ENCODE data around the gene SEZ6.

Gene SEZ6

GRCh38 chr17:28978356-28978964, 27.4 kb downstream of the SEZ6 start:
- no peak overlapping the region for H3K4me3 ChIP-seq (ENCODE audit: low read depth, low read length)

DNA sequence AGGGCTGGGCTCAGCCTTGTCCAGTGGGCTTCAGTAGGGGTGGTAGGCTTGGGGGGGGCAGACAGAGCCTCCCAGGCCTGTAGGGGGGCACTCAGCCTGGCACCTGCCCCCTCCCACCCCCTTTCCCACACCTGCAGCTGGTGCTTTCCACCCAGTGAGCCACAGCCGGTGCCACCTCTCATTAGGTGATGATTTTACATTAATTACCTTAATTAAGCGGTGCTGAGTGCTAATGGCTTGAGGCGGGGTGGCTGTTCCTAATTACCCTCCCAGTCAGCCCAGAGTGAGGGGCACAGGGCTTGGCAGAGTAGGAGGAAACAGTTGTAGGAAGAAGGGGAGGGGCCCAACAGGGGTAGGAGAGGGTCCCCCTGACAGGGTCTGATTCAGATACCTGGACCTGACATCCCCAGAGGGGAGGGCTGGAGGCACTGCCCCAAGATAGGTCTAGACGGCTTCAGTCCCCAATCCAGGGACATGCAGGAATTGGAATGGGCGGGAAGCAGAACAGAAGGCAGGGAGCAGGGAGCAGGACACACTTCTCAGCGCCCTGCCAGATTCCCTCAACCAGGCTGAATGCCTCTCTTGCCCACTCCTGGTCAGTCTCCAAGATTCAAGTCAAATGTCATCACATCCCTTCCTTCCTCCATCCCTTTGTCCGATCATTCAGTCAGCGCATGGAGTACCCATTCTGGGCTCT, 28.0 kb downstream of the SEZ6 start:
- no peak overlapping the region for H3K4me3 ChIP-seq (ENCODE audit: low read depth, low read length)

- no peak overlapping the region for H3K4me3 ChIP-seq (ENCODE audit: low read depth, low read length)
Observed at GRCh38 chr17:28975646-28976045, 30.2 kb downstream of the SEZ6 start.

GRCh38 chr17:28975031-28975430, 30.8 kb downstream of the SEZ6 start:
- H3K4me3 ChIP-seq (ENCODE audit: low read depth, low read length), result no peak overlapping the region

GRCh38 chr17:28974451-28974850, 31.4 kb downstream of the SEZ6 start:
- no peak overlapping the region for H3K4me3 ChIP-seq (ENCODE audit: low read depth, low read length)

DNA sequence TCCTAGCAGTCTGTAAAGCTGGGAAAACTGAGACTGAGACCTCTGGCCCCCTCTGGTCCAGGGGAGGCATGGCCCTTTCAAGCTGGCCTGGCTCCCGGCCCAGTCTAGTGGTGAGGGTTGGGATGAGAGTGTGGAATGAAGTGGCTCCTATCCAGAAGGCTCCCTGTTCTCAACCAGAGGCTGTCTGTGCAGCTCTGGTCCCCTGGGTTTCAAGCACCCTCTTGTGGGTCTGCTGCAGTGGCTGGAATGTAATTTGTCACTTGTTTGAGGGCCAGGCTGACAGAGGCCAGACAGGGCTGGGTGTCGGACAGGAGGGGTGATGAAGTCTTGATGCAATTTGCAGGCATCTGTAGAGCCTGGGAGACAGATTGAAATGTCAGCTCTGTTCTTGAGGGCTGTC, 32.4 kb downstream of the SEZ6 start:
- H3K4me3 ChIP-seq (ENCODE audit: low read depth, low read length), result no peak overlapping the region

GRCh38 chr17:28972437-28972836, 33.4 kb downstream of the SEZ6 start:
- H3K4me3 ChIP-seq (ENCODE audit: low read depth, low read length), result no peak overlapping the region

- no peak overlapping the region for H3K4me3 ChIP-seq (ENCODE audit: low read depth, low read length)
Observed at GRCh38 chr17:28970879-28971278, 35.0 kb downstream of the SEZ6 start.

- no peak overlapping the region for H3K4me3 ChIP-seq (ENCODE audit: low read depth, low read length)
Observed at GRCh38 chr17:28969706-28970393, 36.0 kb downstream of the SEZ6 start.

DNA sequence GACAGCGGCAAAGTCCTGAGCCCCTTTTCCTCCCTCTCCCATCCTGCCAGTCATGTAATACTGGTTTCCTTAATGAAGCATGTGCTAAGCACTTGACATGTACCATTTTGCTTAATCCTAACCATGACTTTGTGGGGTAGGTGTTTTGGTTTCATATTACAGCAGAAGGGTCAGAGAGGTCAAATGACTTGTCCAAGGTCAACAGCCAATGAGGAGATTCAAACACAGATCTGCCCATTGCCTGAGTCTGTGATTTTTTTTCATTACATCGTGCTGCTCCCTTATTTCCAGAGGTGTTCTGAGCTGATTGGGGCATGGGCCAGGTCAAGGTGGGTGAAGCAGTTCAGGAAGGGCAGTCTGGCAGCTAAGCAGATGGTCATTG, 36.9 kb downstream of the SEZ6 start:
- H3K4me3 ChIP-seq (ENCODE audit: low read depth, low read length), result no peak overlapping the region

GRCh38 chr17:28968231-28968913, 37.5 kb downstream of the SEZ6 start:
- no peak overlapping the region for H3K4me3 ChIP-seq (ENCODE audit: low read depth, low read length)

GRCh38 chr17:28967221-28968135, 38.4 kb downstream of the SEZ6 start:
- H3K4me3 ChIP-seq (ENCODE audit: low read depth, low read length), result no peak overlapping the region

DNA sequence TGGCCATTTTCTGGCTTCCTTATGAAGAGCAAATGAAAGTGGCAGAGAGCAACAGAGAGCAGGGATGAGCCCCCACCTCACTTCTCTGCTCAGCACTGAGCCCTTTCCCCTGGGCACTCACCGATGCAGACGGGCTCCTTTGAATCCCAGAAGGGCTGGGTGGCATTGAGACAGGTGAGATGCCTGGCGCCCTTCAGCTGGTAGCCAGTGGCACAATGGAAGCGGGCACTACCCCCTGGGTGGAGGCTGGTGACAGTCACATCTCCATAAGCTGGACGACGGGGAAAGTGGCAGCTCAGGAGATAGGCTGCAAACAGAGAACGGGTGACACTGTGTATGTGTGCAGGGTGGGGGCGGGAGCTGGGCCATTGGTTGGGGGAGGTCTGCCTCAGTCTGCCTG, 42.0 kb downstream of the SEZ6 start:
- no peak overlapping the region for H3K4me3 ChIP-seq (ENCODE audit: low read depth, low read length)

DNA sequence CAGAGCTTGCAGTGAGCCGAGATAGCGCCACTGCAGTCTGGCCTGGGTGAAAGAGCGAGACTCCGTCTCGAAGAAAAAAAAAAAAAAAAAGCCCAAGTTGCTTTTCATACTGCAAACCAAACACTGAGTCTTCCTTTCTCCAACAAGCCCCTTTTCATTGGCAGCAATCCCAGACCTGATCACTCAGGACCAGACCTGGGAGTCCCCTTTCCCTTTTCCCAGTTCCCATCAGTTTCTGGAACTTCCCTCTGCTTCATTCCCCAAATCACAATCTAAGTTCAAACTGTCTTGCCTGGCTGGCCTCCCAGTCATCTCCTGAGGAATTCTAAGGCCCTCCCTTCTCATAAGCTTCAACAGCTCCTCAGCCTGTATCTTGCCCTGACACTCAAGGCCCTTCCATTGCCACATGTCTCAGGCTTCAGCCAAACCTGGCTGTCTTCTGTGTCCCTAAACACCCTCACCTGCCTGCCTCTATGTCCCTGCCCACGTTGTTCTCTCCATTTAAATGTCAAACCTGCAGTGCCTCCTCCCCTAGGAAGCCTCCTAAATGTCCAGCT, 42.7 kb downstream of the SEZ6 start:
- H3K4me3 ChIP-seq (ENCODE audit: low read depth, low read length), result no peak overlapping the region

- no peak overlapping the region for H3K4me3 ChIP-seq (ENCODE audit: low read depth, low read length)
Observed at GRCh38 chr17:28961391-28961790, 44.4 kb downstream of the SEZ6 start.

- no peak overlapping the region for H3K4me3 ChIP-seq (ENCODE audit: low read depth, low read length)
Observed at GRCh38 chr17:28960256-28961061, 45.4 kb downstream of the SEZ6 start.

DNA sequence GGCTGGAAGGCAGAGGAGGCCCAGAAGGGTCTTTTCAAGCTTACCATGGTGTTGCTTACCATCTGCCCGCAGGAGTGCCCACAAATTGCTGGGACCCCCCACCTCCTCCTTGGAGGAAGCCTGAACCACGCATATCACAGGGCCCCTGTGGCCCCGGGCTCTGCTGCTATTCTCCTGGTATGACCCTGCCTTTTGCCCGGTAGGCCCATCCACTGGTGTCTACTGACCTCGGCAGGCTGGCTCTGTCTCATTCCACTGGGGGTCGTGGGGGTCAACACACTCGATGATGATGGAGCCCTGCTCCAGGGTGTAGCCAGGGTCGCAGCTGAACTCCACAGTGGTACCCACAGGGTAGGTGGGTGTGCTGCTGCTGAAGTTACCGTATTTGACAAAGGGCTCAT, 46.4 kb downstream of the SEZ6 start:
- H3K4me3 ChIP-seq (ENCODE audit: low read depth, low read length), result no peak overlapping the region

- no peak overlapping the region for H3K4me3 ChIP-seq (ENCODE audit: low read depth, low read length)
Observed at GRCh38 chr17:28958820-28959455, 46.9 kb downstream of the SEZ6 start.

GRCh38 chr17:28957992-28958355, 47.9 kb downstream of the SEZ6 start:
- H3K4me3 ChIP-seq (ENCODE audit: low read depth, low read length), result no peak overlapping the region

All from iPS-11a (cell line).